Panc1 (cell line): ENCODE results near the gene ATP13A4. TPM values are rescaled to one million over a fixed set of nuclear protein-coding genes. Genes with fewer than 3 reads are reported as not detected.

Experiments
- ATAC-seq: fragments of 200-7000 bp; cut with Tn5 transposase; 2 replicates; pipeline ENCODE4 v1.9.1; 2020; ENCODE audit warnings: mild to moderate bottlenecking, moderate library complexity
- BruUV-seq: library from RNA; stranded (reverse); fragments of 400-500 nt; replicated peaks from 2 replicates; lab custom pipeline; 2021; lab: Mats Ljungman, UMichigan
- CTCF ChIA-PET: fragments of 300-600 bp; sonication (Branson Sonifier 250); formaldehyde crosslinking; loops from one replicate; lab custom pipeline; 2022; ENCODE audit warnings: antibody characterized with exemption; lab: Charles Lee
- POLR2A ChIA-PET: fragments of 300-600 bp; sonication (Branson Sonifier 250); formaldehyde crosslinking; loops from one replicate; lab custom pipeline; 2022; ENCODE audit warnings: antibody characterized with exemption; lab: Charles Lee
- DNase-seq: peaks from one replicate; pipeline ENCODE4 v3.0.0-alpha.2; 2010; ENCODE audit warnings: low read depth, low spot score
- H3K27ac ChIP-seq: 2 replicates; pipeline ENCODE4 v1.5.1; 2011; ENCODE audit warnings: mild to moderate bottlenecking, low read length, inconsistent platforms
- H3K27me3 ChIP-seq: fragments of 200-500 bp; sonication (Bioruptor generic); 2 replicates; pipeline ENCODE4 v1.6.0; 2014; ENCODE audit warnings: low read length, inconsistent platforms; ENCODE audit not compliant: control insufficient read depth, insufficient read depth
- H3K36me3 ChIP-seq: fragments of 200-500 bp; sonication (Bioruptor generic); 2 replicates; pipeline ENCODE4 v1.5.1; 2014; ENCODE audit warnings: inconsistent platforms, mild to moderate bottlenecking, low read length, moderate library complexity; ENCODE audit not compliant: control insufficient read depth, insufficient read depth
- H3K4me1 ChIP-seq: 2 replicates; pipeline ENCODE4 v1.5.1; 2011; ENCODE audit warnings: inconsistent platforms, mild to moderate bottlenecking, low read length, moderate library complexity; ENCODE audit not compliant: control insufficient read depth, insufficient read depth
- H3K4me3 ChIP-seq, 2 experiments: 2 replicates each; pipeline ENCODE4 v1.5.1; 2011 to 2012; ENCODE audit warnings: low read depth in 2 of 2, low read length in 2 of 2, mild to moderate bottlenecking in 2 of 2, inconsistent platforms in 1 of 2, moderate library complexity in 1 of 2
- H3K9me3 ChIP-seq: fragments of 200-500 bp; sonication (Bioruptor generic); 2 replicates; pipeline ENCODE4 v1.5.1; 2014; ENCODE audit warnings: low read depth, mild to moderate bottlenecking, inconsistent platforms, low read length, moderate library complexity; ENCODE audit not compliant: control insufficient read depth, insufficient read depth
- POLR2AphosphoS5 ChIP-seq: IDR thresholded peaks from 2 replicates; pipeline ENCODE4 v1.6.1; 2012; ENCODE audit warnings: mild to moderate bottlenecking, low read depth, low read length, moderate library complexity
- SIN3A ChIP-seq: IDR thresholded peaks from 2 replicates; pipeline ENCODE4 v1.6.1; 2012; ENCODE audit warnings: low read depth, mild to moderate bottlenecking, low read length, moderate library complexity, borderline replicate concordance; ENCODE audit not compliant: insufficient read depth
- TCF7L2 ChIP-seq: IDR thresholded peaks from 2 replicates; pipeline ENCODE4 v1.6.1; 2011; ENCODE audit warnings: mild to moderate bottlenecking, low read depth, low read length, inconsistent platforms
- in situ Hi-C: cut with HindIII; loops from 2 replicates; pipeline ENCODE4 v1.10.0; 2016; ENCODE audit warnings: low sequenced_read_pairs, low pct_unique_long_range_greater_than_20kb
- intact Hi-C: fragments of 100-400 bp; cut with micrococcal nuclease; formaldehyde crosslinking; loops from one replicate; pipeline ENCODE4 v1.10.0; 2022; ENCODE audit not compliant: unreplicated experiment
- total RNA-seq: library from RNA; stranded (reverse); gene quantifications from one replicate; pipeline ENCODE4 v1.2.1, GENCODE V29; 2021; ENCODE audit not compliant: unreplicated experiment
- TF ChIP-seq, protein P1 (sequence below), 2 experiments: IDR thresholded peaks; 2 replicates each; pipeline ENCODE4 v1.6.1; 2011 to 2012; ENCODE audit warnings: low read depth in 2 of 2, control low read depth in 1 of 2, low read length in 1 of 2, mild to moderate bottlenecking in 1 of 2, moderate library complexity in 1 of 2; ENCODE audit not compliant: insufficient read depth in 1 of 2
- TF ChIP-seq, protein P2 (sequence below): fragments of 450-650 bp; IDR thresholded peaks from 2 replicates; pipeline ENCODE4 v1.5.1; 2017; ENCODE audit warnings: mild to moderate bottlenecking

ATP13A4 gene
- total RNA-seq, 1 experiment from 2014 or later, result not detected

DNA sequence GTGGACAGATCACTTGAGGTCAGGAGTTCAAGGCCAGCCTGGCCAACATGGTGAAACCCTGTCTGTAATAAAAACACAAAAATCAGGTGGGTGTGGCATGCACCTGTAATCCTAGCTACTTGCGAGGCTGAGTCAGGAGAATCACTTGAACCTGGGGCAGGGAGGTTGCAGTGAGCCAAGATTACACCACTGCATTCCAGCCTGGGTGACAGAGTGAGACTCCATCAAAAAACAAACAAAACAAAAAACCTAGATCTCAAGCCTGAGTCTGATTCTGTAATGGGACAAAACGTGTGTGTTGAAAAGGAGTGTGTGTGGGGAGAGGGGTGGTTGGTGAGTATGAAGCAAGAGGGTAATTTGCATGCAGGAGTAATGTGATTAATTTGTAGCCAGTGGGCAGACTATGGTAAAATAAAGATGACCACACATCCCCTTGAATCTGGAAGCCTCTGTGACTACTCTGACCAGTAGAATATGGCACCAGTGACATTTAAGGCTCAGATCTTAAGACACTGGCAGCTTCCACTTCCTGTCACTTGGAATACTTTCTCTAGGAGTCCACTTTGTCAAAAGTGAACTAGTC is 19.9 kb upstream of the ATP13A4 start:
- POLR2A ChIA-PET, result no interaction called here
- intact Hi-C loops, result loop anchor here (5.0 to 10.0 kb wide), 4 partner anchors 380 to 1107 kb away; no protein-coding TSS in a partner anchor
- CTCF ChIA-PET, result no interaction called here

DNA sequence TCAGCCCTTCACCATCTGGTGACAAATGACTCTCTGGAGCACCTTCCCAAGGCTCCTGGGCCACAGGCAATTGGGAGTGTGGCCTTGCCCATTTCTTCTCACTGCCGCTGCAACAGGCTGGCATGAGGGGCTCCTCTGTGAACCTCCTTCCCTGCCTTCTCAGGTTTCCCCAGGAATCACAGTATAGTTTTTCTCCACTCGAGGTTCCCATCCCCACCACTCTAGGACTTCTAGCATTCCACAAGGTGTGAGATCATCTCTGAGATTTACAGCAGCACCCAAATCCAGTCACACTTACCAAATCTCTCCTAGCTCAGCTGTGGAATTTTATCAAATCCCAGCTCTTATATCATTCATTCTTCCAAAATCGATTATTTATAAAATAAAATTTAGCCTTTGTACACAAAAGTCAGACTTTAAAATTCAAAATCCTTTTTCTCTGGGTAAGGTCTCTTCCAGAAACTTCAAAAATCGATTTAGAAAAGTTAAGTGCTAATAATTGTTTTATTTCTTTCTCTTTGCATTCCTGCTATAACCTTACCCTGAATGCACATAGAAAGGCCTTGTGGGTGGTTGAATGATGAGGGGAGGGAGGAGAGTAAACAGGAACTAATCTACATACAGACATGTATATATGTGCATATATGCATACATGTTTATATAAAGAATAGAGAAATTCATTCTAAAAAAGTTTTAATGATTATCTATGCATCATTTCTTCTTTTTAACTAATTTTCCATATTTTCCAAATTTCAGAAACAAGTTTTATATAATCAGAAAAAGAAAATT is 18.9 kb upstream of the ATP13A4 start:
- BruUV-seq, result no TSS peak
- intact Hi-C loops, result loop anchor here (2.0 to 10.0 kb wide), 5 partner anchors 379 to 1106 kb away; no protein-coding TSS in a partner anchor
- no peaks in the 10 kb centered on the region for H3K4me1 ChIP-seq
- POLR2A ChIA-PET, result no interaction called here
- no peak for TF ChIP-seq POLR2AphosphoS5
- TF ChIP-seq, protein P1, sequence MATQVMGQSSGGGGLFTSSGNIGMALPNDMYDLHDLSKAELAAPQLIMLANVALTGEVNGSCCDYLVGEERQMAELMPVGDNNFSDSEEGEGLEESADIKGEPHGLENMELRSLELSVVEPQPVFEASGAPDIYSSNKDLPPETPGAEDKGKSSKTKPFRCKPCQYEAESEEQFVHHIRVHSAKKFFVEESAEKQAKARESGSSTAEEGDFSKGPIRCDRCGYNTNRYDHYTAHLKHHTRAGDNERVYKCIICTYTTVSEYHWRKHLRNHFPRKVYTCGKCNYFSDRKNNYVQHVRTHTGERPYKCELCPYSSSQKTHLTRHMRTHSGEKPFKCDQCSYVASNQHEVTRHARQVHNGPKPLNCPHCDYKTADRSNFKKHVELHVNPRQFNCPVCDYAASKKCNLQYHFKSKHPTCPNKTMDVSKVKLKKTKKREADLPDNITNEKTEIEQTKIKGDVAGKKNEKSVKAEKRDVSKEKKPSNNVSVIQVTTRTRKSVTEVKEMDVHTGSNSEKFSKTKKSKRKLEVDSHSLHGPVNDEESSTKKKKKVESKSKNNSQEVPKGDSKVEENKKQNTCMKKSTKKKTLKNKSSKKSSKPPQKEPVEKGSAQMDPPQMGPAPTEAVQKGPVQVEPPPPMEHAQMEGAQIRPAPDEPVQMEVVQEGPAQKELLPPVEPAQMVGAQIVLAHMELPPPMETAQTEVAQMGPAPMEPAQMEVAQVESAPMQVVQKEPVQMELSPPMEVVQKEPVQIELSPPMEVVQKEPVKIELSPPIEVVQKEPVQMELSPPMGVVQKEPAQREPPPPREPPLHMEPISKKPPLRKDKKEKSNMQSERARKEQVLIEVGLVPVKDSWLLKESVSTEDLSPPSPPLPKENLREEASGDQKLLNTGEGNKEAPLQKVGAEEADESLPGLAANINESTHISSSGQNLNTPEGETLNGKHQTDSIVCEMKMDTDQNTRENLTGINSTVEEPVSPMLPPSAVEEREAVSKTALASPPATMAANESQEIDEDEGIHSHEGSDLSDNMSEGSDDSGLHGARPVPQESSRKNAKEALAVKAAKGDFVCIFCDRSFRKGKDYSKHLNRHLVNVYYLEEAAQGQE (IDR thresholded peaks at IDR 0.05; ENCODE audit: insufficient read depth in 1 of 2, low read depth in 2 of 2, low read length in 1 of 2), result no peak
- no peak for TF ChIP-seq TCF7L2
- TF ChIP-seq, protein P2, sequence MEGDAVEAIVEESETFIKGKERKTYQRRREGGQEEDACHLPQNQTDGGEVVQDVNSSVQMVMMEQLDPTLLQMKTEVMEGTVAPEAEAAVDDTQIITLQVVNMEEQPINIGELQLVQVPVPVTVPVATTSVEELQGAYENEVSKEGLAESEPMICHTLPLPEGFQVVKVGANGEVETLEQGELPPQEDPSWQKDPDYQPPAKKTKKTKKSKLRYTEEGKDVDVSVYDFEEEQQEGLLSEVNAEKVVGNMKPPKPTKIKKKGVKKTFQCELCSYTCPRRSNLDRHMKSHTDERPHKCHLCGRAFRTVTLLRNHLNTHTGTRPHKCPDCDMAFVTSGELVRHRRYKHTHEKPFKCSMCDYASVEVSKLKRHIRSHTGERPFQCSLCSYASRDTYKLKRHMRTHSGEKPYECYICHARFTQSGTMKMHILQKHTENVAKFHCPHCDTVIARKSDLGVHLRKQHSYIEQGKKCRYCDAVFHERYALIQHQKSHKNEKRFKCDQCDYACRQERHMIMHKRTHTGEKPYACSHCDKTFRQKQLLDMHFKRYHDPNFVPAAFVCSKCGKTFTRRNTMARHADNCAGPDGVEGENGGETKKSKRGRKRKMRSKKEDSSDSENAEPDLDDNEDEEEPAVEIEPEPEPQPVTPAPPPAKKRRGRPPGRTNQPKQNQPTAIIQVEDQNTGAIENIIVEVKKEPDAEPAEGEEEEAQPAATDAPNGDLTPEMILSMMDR, result no peak
- no peak for TF ChIP-seq SIN3A
- H3K36me3 ChIP-seq, result no peaks in the 10 kb centered on the region
- DNase-seq, result no peak
- no peaks in the 10 kb centered on the region for H3K9me3 ChIP-seq
- H3K27me3 ChIP-seq, result peaks cover 16% of the 10 kb centered on the region
- no peak overlapping the region for H3K4me3 ChIP-seq
- H3K27ac ChIP-seq, result no peak overlapping the region
- in situ Hi-C loops, result no loop called here
- CTCF ChIA-PET, result interaction anchor here (0.6 to 1.3 kb wide), 3 partner anchors 112 to 762 kb away, joined by 3 to 6 read pairs (median 4); partner anchors contain the start of gene PLAAT1
- no peak for ATAC-seq

More for the DNA sequence above, 19.9 kb upstream of the ATP13A4 start:
- ATAC-seq (no peak), DNase-seq (no peak)
- in situ Hi-C loops, result no loop called here
- no TSS peak for BruUV-seq
- H3K9me3 ChIP-seq, result no peaks in the 10 kb centered on the region
- no peaks in the 10 kb centered on the region for H3K36me3 ChIP-seq
- H3K27me3 ChIP-seq, result peaks cover 15% of the 10 kb centered on the region
- H3K4me3 ChIP-seq, result no peak overlapping the region
- H3K4me1 ChIP-seq, result no peaks in the 10 kb centered on the region
- TF ChIP-seq, protein P1 (IDR thresholded peaks at IDR 0.05; ENCODE audit: insufficient read depth in 1 of 2, low read depth in 2 of 2, low read length in 1 of 2), result no peak
- TF ChIP-seq POLR2AphosphoS5 (no peak), TCF7L2 (no peak), SIN3A (no peak)
- TF ChIP-seq, protein P2, result no peak
- no peak overlapping the region for H3K27ac ChIP-seq
